ENCODE results near the gene TRIB2.

TRIB2 gene

GRCh38 chr2:12750166-12750905 is 33.6 kb downstream of the TRIB2 start:
- no peak for DNase-seq (ENCODE audit: low spot score)

GRCh38 chr2:12754643-12755042 is 37.9 kb downstream of the TRIB2 start:
- no peak for DNase-seq (ENCODE audit: low spot score)

- DNase-seq (ENCODE audit: low spot score), result no peak
Measured at GRCh38 chr2:12755384-12755783, 38.6 kb downstream of the TRIB2 start.

- DNase-seq (ENCODE audit: low spot score), result no peak
Measured at GRCh38 chr2:12759248-12759647, 42.5 kb downstream of the TRIB2 start.

- DNase-seq (ENCODE audit: low spot score), result no peak
Measured at GRCh38 chr2:12761104-12761503, 44.4 kb downstream of the TRIB2 start.

- DNase-seq (ENCODE audit: low spot score), result no peak
Measured at GRCh38 chr2:12762337-12762736, 45.6 kb downstream of the TRIB2 start.

- no peak for DNase-seq (ENCODE audit: low spot score)
Measured at GRCh38 chr2:12762976-12763375, 46.2 kb downstream of the TRIB2 start.

- no peak for DNase-seq (ENCODE audit: low spot score)
Measured at GRCh38 chr2:12763486-12763885, 46.8 kb downstream of the TRIB2 start.

GRCh38 chr2:12764075-12764730 is 47.5 kb downstream of the TRIB2 start:
- DNase-seq (ENCODE audit: low spot score), result no peak

- DNase-seq (ENCODE audit: low spot score), result no peak
Measured at GRCh38 chr2:12764849-12765605, 48.3 kb downstream of the TRIB2 start.

- no peak for DNase-seq (ENCODE audit: low spot score)
Measured at GRCh38 chr2:12766421-12766879, 49.7 kb downstream of the TRIB2 start.

GRCh38 chr2:12767541-12767940 is 50.8 kb downstream of the TRIB2 start:
- no peak for DNase-seq (ENCODE audit: low spot score)

GRCh38 chr2:12767996-12768624 is 51.4 kb downstream of the TRIB2 start:
- no peak for DNase-seq (ENCODE audit: low spot score)

- DNase-seq (ENCODE audit: low spot score), result no peak
Measured at GRCh38 chr2:12769492-12770105, 52.9 kb downstream of the TRIB2 start.

- DNase-seq (ENCODE audit: low spot score), result no peak
Measured at GRCh38 chr2:12770300-12770968, 53.7 kb downstream of the TRIB2 start.

- no peak for DNase-seq (ENCODE audit: low spot score)
Measured at GRCh38 chr2:12771154-12771553, 54.4 kb downstream of the TRIB2 start.

- DNase-seq (ENCODE audit: low spot score), result no peak
Measured at GRCh38 chr2:12773586-12774394, 57.1 kb downstream of the TRIB2 start.

GRCh38 chr2:12774395-12774727 is 57.6 kb downstream of the TRIB2 start:
- no peak for DNase-seq (ENCODE audit: low spot score)

- no peak for DNase-seq (ENCODE audit: low spot score)
Measured at GRCh38 chr2:12776521-12776961, 59.8 kb downstream of the TRIB2 start.

- no peak for DNase-seq (ENCODE audit: low spot score)
Measured at GRCh38 chr2:12778369-12778768, 61.6 kb downstream of the TRIB2 start.

All from LoVo (cell line).